ENCODE data around the gene B3GALT6.

B3GALT6 gene

GRCh38 chr1:1230656-1231399, 1.2 kb upstream of the B3GALT6 start:
- Histone ChIP-seq H3K4me2 (peak overlapping the region; percentile 83), H3K27me3 (ENCODE audit: insufficient read depth, low read depth) (no peaks in the 10 kb centered on the region), H2AFZ (ENCODE audit: low read depth) (peak overlapping the region; percentile 62), H3K36me3 (ENCODE audit: insufficient read depth) (no peaks in the 10 kb centered on the region), H3K9ac (peak overlapping the region; percentile 92), H3K4me1 (ENCODE audit: low read depth, poor library complexity, severe bottlenecking) (peaks cover 4% of the 10 kb centered on the region), H3K27ac (peak overlapping the region; percentile 72), H3K4me3 (IDR thresholded peaks at IDR 0.05; ENCODE audit: insufficient read depth, low read depth, low read length) (peak overlapping the region; percentile 94), H3K79me2 (ENCODE audit: insufficient read depth, low read depth) (peaks cover 46% of the 10 kb centered on the region), H4K20me1 (ENCODE audit: insufficient read depth) (no peaks in the 10 kb centered on the region)
- TF ChIP-seq CTCF (conservative IDR thresholded peaks at IDR 0.05; ENCODE audit: low read depth, low read length), result no peak

- Histone ChIP-seq H3K4me3 (IDR thresholded peaks at IDR 0.05; ENCODE audit: insufficient read depth, low read depth, low read length) (peak within 1 kb of the TSS; percentile 94), H3K4me2 (peak within 1 kb of the TSS; percentile 83), H4K20me1 (ENCODE audit: insufficient read depth) (no peaks in the 10 kb centered on the region), H3K27ac (peak within 1 kb of the TSS; percentile 72), H2AFZ (ENCODE audit: low read depth) (peak within 1 kb of the TSS; percentile 62), H3K27me3 (ENCODE audit: insufficient read depth, low read depth) (no peaks in the 10 kb centered on the region), H3K36me3 (ENCODE audit: insufficient read depth) (no peaks in the 10 kb centered on the region), H3K9ac (peak within 1 kb of the TSS; percentile 92), H3K4me1 (ENCODE audit: low read depth, poor library complexity, severe bottlenecking) (peaks cover 12% of the 10 kb centered on the region), H3K79me2 (ENCODE audit: insufficient read depth, low read depth) (peaks cover 41% of the 10 kb centered on the region)
- TF ChIP-seq CTCF (conservative IDR thresholded peaks at IDR 0.05; ENCODE audit: low read depth, low read length), result no peak
Observed at GRCh38 chr1:1231400-1232207, 433 bp upstream of the B3GALT6 start, which contains the start of gene SDF4. TSS of gene SDF4 (minus strand) at chr1:1232001. CDS start at chr1:1228772, 3,229 bp downstream.

GRCh38 chr1:1232796-1233566, 944 bp downstream of the B3GALT6 start:
- no peak overlapping the region for H2AFZ ChIP-seq (ENCODE audit: low read depth)
- H3K4me3 ChIP-seq (IDR thresholded peaks at IDR 0.05; ENCODE audit: insufficient read depth, low read depth, low read length), result no peak overlapping the region
- no peak for TF ChIP-seq CTCF (conservative IDR thresholded peaks at IDR 0.05; ENCODE audit: low read depth, low read length)
- H3K27ac ChIP-seq, result no peak overlapping the region
- H3K9ac ChIP-seq, result no peak overlapping the region
- no peak overlapping the region; the same call in 1 of the 2 replicates for H3K4me2 ChIP-seq
- no peaks in the 10 kb centered on the region for H3K36me3 ChIP-seq (ENCODE audit: insufficient read depth)
- H4K20me1 ChIP-seq (ENCODE audit: insufficient read depth), result no peaks in the 10 kb centered on the region
- peaks cover 41% of the 10 kb centered on the region for H3K79me2 ChIP-seq (ENCODE audit: insufficient read depth, low read depth)
- H3K4me1 ChIP-seq (ENCODE audit: low read depth, poor library complexity, severe bottlenecking), result peaks cover 16% of the 10 kb centered on the region
- H3K27me3 ChIP-seq (ENCODE audit: insufficient read depth, low read depth), result no peaks in the 10 kb centered on the region

GRCh38 chr1:1233567-1233892, 1.5 kb downstream of the B3GALT6 start:
- H3K27ac ChIP-seq, result no peak overlapping the region

More at GRCh38 chr1:1233567-1233892, 1.5 kb downstream of the B3GALT6 start:
- Histone ChIP-seq H3K79me2 (ENCODE audit: insufficient read depth, low read depth) (peaks cover 36% of the 10 kb centered on the region), H3K36me3 (ENCODE audit: insufficient read depth) (no peaks in the 10 kb centered on the region), H3K4me3 (IDR thresholded peaks at IDR 0.05; ENCODE audit: insufficient read depth, low read depth, low read length) (no peak overlapping the region), H3K4me1 (ENCODE audit: low read depth, poor library complexity, severe bottlenecking) (peaks cover 16% of the 10 kb centered on the region), H3K4me2 (no peak overlapping the region), H4K20me1 (ENCODE audit: insufficient read depth) (no peaks in the 10 kb centered on the region), H3K9ac (no peak overlapping the region), H3K27me3 (ENCODE audit: insufficient read depth, low read depth) (no peaks in the 10 kb centered on the region; the same call in 1 of the 2 replicates), H2AFZ (ENCODE audit: low read depth) (no peak overlapping the region)
- TF ChIP-seq CTCF (conservative IDR thresholded peaks at IDR 0.05; ENCODE audit: low read depth, low read length), result no peak

Measured in KMS-11 (cell line).